Neural cell (in vitro differentiated cells): Measurements from ENCODE around the gene HOXA4. TPM values are rescaled to one million over a fixed set of nuclear protein-coding genes. Genes with fewer than 3 reads are reported as not detected.

Experiments
- H2AFZ ChIP-seq: fragments of 200-600, 300-800 bp; sonication (generic), shearing (Covaris generic); 2 replicates; pipeline ENCODE4 v1.6.0; 2014; ENCODE audit warnings: low read depth, mild to moderate bottlenecking, antibody characterized with exemption, low read length, moderate library complexity
- H3F3A ChIP-seq: fragments of 200-600 bp; shearing (Covaris generic); 2 replicates; pipeline ENCODE4 v1.6.1; 2016; ENCODE audit warnings: mild to moderate bottlenecking, moderate library complexity, mixed read lengths, antibody characterized with exemption, low read length; ENCODE audit not compliant: insufficient read depth, poor library complexity, severe bottlenecking
- H3K27ac ChIP-seq: fragments of 200-600, 300-800 bp; sonication (generic), shearing (Covaris generic); 2 replicates; pipeline ENCODE4 v1.5.1; 2014; ENCODE audit warnings: mild to moderate bottlenecking, low read length, moderate library complexity
- H3K27me3 ChIP-seq: fragments of 300-800, 200-600 bp; sonication (generic), shearing (Covaris generic); 2 replicates; pipeline ENCODE4 v1.6.0; 2014; ENCODE audit warnings: mild to moderate bottlenecking, low read depth, low read length, moderate library complexity; ENCODE audit not compliant: insufficient read depth
- H3K36me3 ChIP-seq: fragments of 300-800, 200-600 bp; sonication (generic), shearing (Covaris generic); 2 replicates; pipeline ENCODE4 v1.5.1; 2014; ENCODE audit warnings: mild to moderate bottlenecking, antibody characterized with exemption, low read length, moderate library complexity; ENCODE audit not compliant: insufficient read depth
- H3K4me2 ChIP-seq: fragments of 300-800, 200-600 bp; sonication (generic), shearing (Covaris generic); 2 replicates; pipeline ENCODE4 v1.6.0; 2014; ENCODE audit warnings: mild to moderate bottlenecking, low read length
- H3K4me3 ChIP-seq: fragments of 300-800, 200-600 bp; sonication (generic), shearing (Covaris generic); 2 replicates; pipeline ENCODE4 v1.5.1; 2014; ENCODE audit warnings: mild to moderate bottlenecking, low read length, moderate library complexity
- H3K79me2 ChIP-seq: fragments of 200-600 bp; shearing (Covaris generic); replicated peaks from 2 replicates; pipeline ENCODE4 v1.6.0; 2014; ENCODE audit warnings: mild to moderate bottlenecking, low read length, moderate library complexity; ENCODE audit not compliant: insufficient read depth
- H3K9ac ChIP-seq: fragments of 300-800, 200-600 bp; sonication (generic), shearing (Covaris generic); 2 replicates; pipeline ENCODE4 v1.6.1; 2016; ENCODE audit warnings: mild to moderate bottlenecking, low read length, mixed read lengths
- H3K9me2 ChIP-seq: fragments of 200-600 bp; shearing (Covaris generic); 2 replicates; pipeline ENCODE4 v1.6.1; 2016; ENCODE audit warnings: mild to moderate bottlenecking, low read length, mixed read lengths; ENCODE audit not compliant: insufficient read depth
- H3K9me3 ChIP-seq: fragments of 200-600, 300-800 bp; sonication (generic), shearing (Covaris generic); 2 replicates; pipeline ENCODE4 v1.6.1; 2016; ENCODE audit warnings: mild to moderate bottlenecking, mixed run types, low read length, moderate library complexity, mixed read lengths
- H4K20me1 ChIP-seq: fragments of 200-600 bp; shearing (Covaris generic); 2 replicates; pipeline ENCODE4 v1.6.1; 2016; ENCODE audit warnings: mild to moderate bottlenecking, mixed run types; ENCODE audit not compliant: insufficient read depth
- EP300 ChIP-seq: fragments of 450-650 bp; conservative IDR thresholded peaks from 2 replicates; pipeline ENCODE4 v1.6.1; 2014; ENCODE audit warnings: antibody characterized with exemption, mild to moderate bottlenecking, moderate library complexity; ENCODE audit not compliant: poor library complexity, severe bottlenecking
- EZH2 ChIP-seq: fragments of 200-600, 300-800 bp; shearing (Covaris generic), sonication (generic); IDR thresholded peaks from 2 replicates; pipeline ENCODE4 v1.6.1; 2014; ENCODE audit warnings: antibody characterized with exemption, low read length, borderline replicate concordance, mild to moderate bottlenecking; ENCODE audit not compliant: insufficient read depth, poor library complexity, severe bottlenecking
- MXI1 ChIP-seq: fragments of 450-650 bp; conservative IDR thresholded peaks from 2 replicates; pipeline ENCODE4 v1.6.1; 2014; ENCODE audit warnings: antibody characterized with exemption, mild to moderate bottlenecking; ENCODE audit not compliant: poor library complexity, severe bottlenecking
- POLR2AphosphoS5 ChIP-seq: IDR thresholded peaks from 2 replicates; pipeline ENCODE4 v1.6.1; 2012
- REST ChIP-seq: IDR thresholded peaks from 2 replicates; pipeline ENCODE4 v1.6.1; 2012; ENCODE audit warnings: borderline replicate concordance
- SMC3 ChIP-seq: fragments of 450-650 bp; conservative IDR thresholded peaks from 2 replicates; pipeline ENCODE4 v1.6.1; 2014; ENCODE audit warnings: antibody characterized with exemption, mild to moderate bottlenecking, moderate library complexity; ENCODE audit not compliant: poor library complexity
- polyA plus RNA-seq: library from polyadenylated mRNA; depleted of rRNA; stranded (reverse); fragments of >200 nt; gene quantifications from 2 replicates; pipeline ENCODE4 v1.2.3, GENCODE V29; 2014

The HOXA4 gene
- polyA plus RNA-seq, 1 donor from 2014 or later, result not detected

GRCh38 chr7:27107391-27108381, 22.9 kb downstream of the HOXA4 start:
- Histone ChIP-seq H3K9me2 (no peaks in the 10 kb centered on the region), H3K27ac (no peak overlapping the region), H2AFZ (no peak overlapping the region), H3F3A (no peaks in the 10 kb centered on the region), H3K9ac (no peak overlapping the region), H3K4me3 (no peak overlapping the region), H4K20me1 (no peaks in the 10 kb centered on the region), H3K27me3 (peaks cover 100% of the 10 kb centered on the region), H3K36me3 (no peaks in the 10 kb centered on the region), H3K79me2 (no peaks in the 10 kb centered on the region), H3K9me3 (no peaks in the 10 kb centered on the region), H3K4me2 (no peak overlapping the region)
- TF ChIP-seq EP300 (no peak), EZH2 (no peak), MXI1 (no peak), REST (no peak), POLR2AphosphoS5 (peak; percentile 15), SMC3 (no peak)

- no peaks in the 10 kb centered on the region for H3F3A ChIP-seq
- H3K4me3 ChIP-seq, result no peak overlapping the region
- no peak overlapping the region for H3K9ac ChIP-seq
- H3K27ac ChIP-seq, result no peak overlapping the region
- H3K9me2 ChIP-seq, result no peaks in the 10 kb centered on the region
- no peak overlapping the region for H3K4me2 ChIP-seq
- no peaks in the 10 kb centered on the region for H3K36me3 ChIP-seq
- peaks cover 100% of the 10 kb centered on the region for H3K27me3 ChIP-seq
- no peaks in the 10 kb centered on the region for H3K79me2 ChIP-seq
- no peaks in the 10 kb centered on the region for H3K9me3 ChIP-seq
- no peak overlapping the region for H2AFZ ChIP-seq
- TF ChIP-seq EZH2 (no peak), SMC3 (no peak)
- H4K20me1 ChIP-seq, result no peaks in the 10 kb centered on the region
Observed at GRCh38 chr7:27106901-27107240, 23.7 kb downstream of the HOXA4 start.

- Histone ChIP-seq H3K27ac (no peak overlapping the region), H3F3A (no peaks in the 10 kb centered on the region), H3K9ac (no peak overlapping the region), H3K9me2 (no peaks in the 10 kb centered on the region), H4K20me1 (no peaks in the 10 kb centered on the region), H3K36me3 (no peaks in the 10 kb centered on the region), H3K79me2 (no peaks in the 10 kb centered on the region), H3K4me3 (no peak overlapping the region), H3K9me3 (no peaks in the 10 kb centered on the region), H3K4me2 (no peak overlapping the region), H2AFZ (no peak overlapping the region), H3K27me3 (peaks cover 100% of the 10 kb centered on the region)
- TF ChIP-seq EZH2 (peak; percentile 94), POLR2AphosphoS5 (no peak)
Observed at GRCh38 chr7:27106181-27106900, 24.2 kb downstream of the HOXA4 start.
